PC-3 (cell line): Measurements from ENCODE around the gene SPHK1.

Source experiments
- EZH2 ChIP-seq: fragments of 300-600 bp; sonication (generic); IDR thresholded peaks from one replicate; pipeline ENCODE4 v1.6.1; 2017; ENCODE audit warnings: antibody characterized with exemption, mild to moderate bottlenecking, low read length; ENCODE audit not compliant: unreplicated experiment
- EZH2phosphoT487 ChIP-seq: fragments of 300-600 bp; sonication (generic); IDR thresholded peaks from 2 replicates; pipeline ENCODE4 v1.6.1; 2018; ENCODE audit warnings: mild to moderate bottlenecking, antibody characterized with exemption, low read length, borderline replicate concordance
- TF ChIP-seq, protein P1 (sequence below): fragments of 300-600 bp; sonication (generic); conservative IDR thresholded peaks from 2 replicates; pipeline ENCODE4 v1.5.1; 2017; ENCODE audit warnings: antibody characterized with exemption, low read depth, mild to moderate bottlenecking, low read length

DNA sequence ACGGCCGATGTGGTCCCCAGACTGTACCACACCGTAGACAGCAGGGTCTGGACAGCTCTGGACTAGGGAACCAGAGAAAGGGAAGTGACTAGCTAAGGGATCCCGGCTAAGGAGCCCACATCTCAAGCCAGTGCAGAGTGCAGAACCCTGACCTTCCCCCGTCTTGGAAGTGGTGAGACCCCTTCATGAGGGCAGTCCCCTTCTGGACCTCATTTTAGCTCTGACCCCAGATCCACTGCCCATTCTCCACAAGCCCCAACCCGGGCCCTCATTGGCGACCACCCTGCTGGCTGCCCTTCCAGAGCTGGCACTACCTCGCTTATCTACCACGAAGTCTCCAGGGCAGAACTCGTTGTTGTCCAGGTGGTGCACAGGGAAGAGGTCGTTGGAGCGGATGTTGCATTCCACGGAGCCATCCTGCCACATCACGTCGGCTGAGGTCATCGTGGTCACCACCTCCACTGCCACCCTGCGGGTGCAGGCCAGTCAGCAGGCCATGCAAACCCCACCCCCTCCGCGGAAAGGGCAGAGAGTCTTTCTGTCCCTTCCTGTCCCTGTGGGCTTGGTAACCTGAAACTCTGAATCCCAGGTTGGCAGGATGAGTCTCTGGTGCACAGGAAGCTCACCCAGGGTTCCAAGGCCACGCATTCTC, 14.2 kb downstream of the SPHK1 start:
- TF ChIP-seq, protein P1, sequence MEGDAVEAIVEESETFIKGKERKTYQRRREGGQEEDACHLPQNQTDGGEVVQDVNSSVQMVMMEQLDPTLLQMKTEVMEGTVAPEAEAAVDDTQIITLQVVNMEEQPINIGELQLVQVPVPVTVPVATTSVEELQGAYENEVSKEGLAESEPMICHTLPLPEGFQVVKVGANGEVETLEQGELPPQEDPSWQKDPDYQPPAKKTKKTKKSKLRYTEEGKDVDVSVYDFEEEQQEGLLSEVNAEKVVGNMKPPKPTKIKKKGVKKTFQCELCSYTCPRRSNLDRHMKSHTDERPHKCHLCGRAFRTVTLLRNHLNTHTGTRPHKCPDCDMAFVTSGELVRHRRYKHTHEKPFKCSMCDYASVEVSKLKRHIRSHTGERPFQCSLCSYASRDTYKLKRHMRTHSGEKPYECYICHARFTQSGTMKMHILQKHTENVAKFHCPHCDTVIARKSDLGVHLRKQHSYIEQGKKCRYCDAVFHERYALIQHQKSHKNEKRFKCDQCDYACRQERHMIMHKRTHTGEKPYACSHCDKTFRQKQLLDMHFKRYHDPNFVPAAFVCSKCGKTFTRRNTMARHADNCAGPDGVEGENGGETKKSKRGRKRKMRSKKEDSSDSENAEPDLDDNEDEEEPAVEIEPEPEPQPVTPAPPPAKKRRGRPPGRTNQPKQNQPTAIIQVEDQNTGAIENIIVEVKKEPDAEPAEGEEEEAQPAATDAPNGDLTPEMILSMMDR, result no peak
- TF ChIP-seq EZH2 (no peak), EZH2phosphoT487 (no peak)
